ENCODE data around the gene OR6N2.

OR6N2 gene

DNA sequence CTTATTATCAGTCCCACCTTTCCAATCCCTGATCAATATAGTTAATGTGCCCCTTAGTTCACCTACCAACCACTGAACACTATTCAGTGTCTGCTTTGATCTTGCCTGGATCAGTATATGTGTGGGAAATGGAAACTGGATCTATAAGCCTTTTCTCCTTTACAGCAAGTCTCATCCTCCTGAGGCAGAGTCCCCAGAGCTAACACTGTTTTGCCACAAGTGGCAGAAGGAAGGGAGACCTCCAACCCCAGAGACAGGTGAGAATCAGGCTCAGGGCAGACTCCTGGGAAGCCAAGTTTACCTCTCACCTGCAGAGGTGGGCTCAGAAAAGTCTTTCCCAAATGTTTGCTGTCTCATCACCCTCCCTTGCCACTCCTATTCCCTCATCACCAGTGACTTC lies at the start of gene OR6N2:
Gene OR6N2 (minus strand): TSS at position 101 of the 400 bp plus-strand sequence. CDS start 3,569 bp downstream, outside the sequence.
- DNase-seq, result no peak

- no peak for DNase-seq
Measured at GRCh38 chr1:158830074-158830677, 49.2 kb upstream of the OR6N2 start.

DNA sequence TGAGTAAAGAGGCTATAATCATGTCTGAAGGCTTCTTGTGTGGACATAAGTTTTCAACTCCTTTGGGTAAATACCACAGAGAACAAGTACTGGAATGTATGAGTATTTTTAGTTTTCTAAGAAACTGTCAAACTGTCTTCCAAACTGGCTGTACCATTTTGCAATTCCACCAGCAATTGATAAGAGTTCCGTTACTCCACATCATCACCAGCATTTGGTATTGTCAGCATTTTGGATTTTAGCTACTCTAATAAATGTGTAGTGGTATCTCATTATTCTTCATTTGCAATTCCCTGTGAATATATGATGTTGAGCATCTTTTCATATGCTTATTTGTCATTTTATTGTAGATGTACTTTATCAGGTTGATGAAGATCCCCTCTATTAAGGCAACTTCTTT lies 40.7 kb upstream of the OR6N2 start:
- DNase-seq, result no peak

GRCh38 chr1:158819461-158820443 lies 38.7 kb upstream of the OR6N2 start:
- DNase-seq, result no peak

- DNase-seq, result no peak
Measured at GRCh38 chr1:158818975-158819431, 38.0 kb upstream of the OR6N2 start.

GRCh38 chr1:158818560-158818959 lies 37.6 kb upstream of the OR6N2 start:
- DNase-seq, result no peak

GRCh38 chr1:158814970-158815369 lies 34.0 kb upstream of the OR6N2 start:
- DNase-seq, result no peak

GRCh38 chr1:158813164-158813563 lies 32.2 kb upstream of the OR6N2 start:
- no peak for DNase-seq

GRCh38 chr1:158812336-158812735 lies 31.3 kb upstream of the OR6N2 start:
- DNase-seq, result no peak

- no peak for DNase-seq
Measured at GRCh38 chr1:158810311-158810710, 29.3 kb upstream of the OR6N2 start.

DNA sequence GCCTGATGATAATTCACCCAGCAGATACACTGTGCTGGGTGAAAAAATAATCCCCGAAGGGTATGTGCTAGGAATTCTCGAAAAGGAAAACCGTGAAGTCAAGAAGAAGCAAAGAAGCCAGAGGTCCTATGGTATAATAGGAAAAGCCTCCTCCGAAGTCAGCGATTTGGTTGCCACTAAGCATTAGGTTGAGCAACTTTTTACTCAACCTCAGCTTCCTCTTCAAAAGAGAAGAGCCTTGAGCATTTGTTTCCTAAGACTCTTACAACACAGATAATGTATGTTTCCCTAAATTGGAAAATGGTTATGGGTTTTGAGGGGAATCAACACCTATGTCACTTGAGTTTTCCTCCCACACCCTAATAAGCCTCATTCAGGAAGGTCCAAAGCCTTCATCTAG lies 28.9 kb upstream of the OR6N2 start:
- no peak for DNase-seq

DNA sequence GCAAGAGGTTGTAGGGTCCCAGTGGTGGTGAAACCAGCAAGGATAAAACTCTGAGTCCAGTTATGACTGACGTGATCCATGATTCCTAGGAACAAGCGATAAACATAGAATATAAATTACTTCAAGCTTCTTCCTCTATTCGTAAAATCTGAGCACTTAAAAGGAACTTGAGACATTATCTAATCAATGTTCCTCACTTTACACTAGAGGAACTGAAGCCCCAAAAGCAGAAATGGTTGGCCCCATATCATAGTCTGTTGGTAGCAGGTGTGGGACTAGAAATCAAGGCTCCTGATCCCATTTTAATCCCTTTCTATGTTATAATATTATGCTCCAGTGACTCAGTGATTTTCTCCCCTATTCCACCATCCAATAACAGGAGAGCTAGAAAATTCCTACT lies 28.3 kb upstream of the OR6N2 start:
- DNase-seq, result no peak

DNA sequence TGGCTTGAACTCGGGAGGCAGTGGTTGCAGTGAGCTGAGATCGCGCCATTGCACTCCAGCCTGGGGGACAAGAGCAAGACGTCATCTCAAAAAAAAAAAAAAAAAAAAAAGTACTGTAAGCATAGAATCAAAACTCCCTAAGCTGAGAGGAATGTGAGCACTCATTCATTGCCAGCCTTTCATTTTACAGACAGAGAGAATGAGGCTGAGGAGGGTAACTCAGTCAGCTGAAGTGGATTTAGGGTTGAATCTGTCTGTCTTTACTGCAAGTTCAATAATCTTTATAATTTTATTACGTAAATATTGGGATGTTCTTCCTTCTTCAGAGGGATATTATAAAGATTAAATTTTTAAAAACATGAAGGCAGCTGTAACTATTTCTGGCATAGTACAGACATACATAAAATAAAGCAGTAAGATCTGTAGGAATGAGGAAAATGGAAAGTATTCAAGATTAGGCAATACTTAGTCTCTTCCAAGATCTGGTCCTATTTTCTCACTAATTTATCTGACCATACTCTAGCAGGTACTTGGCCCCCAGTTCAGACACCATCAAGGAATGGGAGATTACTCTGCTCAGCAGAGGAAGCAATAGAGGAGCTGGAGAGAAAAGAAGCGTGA lies 26.0 kb upstream of the OR6N2 start:
- no peak for DNase-seq

GRCh38 chr1:158803678-158804077 lies 22.7 kb upstream of the OR6N2 start:
- DNase-seq, result no peak

GRCh38 chr1:158801396-158801795 lies 20.4 kb upstream of the OR6N2 start:
- DNase-seq, result no peak

GRCh38 chr1:158800526-158800925 lies 19.5 kb upstream of the OR6N2 start:
- DNase-seq, result no peak

GRCh38 chr1:158799689-158800088 lies 18.7 kb upstream of the OR6N2 start:
- no peak for DNase-seq

GRCh38 chr1:158798531-158798930 lies 17.5 kb upstream of the OR6N2 start:
- no peak for DNase-seq

- no peak for DNase-seq
Measured at GRCh38 chr1:158794247-158794646, 13.2 kb upstream of the OR6N2 start.

DNA sequence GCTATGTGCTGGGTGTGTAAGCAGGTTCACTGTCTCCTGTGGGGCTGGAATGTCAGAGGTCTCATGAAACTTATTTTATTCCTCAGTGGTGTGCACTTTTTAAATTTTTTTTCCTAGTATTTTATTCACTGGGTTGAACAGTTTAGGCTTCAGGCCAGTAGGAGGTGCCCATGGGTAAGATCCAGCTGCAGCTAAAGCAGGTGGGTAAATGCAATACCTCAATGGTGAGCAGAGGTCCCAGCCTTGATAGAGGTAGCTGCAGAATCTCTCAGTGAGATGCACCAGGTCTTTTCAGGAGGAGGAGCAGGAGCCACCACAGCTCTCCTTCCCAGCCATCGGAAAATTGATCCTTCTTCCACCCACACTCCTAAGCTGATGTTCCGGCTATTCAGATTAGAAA lies 12.6 kb upstream of the OR6N2 start:
- no peak for DNase-seq

GRCh38 chr1:158771950-158772866 lies 8.8 kb downstream of the OR6N2 start, which contains the start of gene OR6N1:
TSS of gene OR6N1 (minus strand) at chr1:158772195. CDS start at chr1:158766682, 5,513 bp downstream.
- no peak for DNase-seq

- no peak for DNase-seq
Measured at GRCh38 chr1:158754420-158754819, 26.6 kb downstream of the OR6N2 start, which contains the start of gene OR6K6. TSS of gene OR6K6 (plus strand) at chr1:158754720. CDS start at chr1:158754888, 168 bp downstream.
